CD14-positive monocyte (primary cell): ENCODE data around the gene MRGPRD. TPM values are rescaled to one million over a fixed set of nuclear protein-coding genes. Genes with fewer than 3 reads are reported as not detected.

Source experiments
- DNase-seq, 3 donors: peaks; one replicate each; pipeline ENCODE4 v3.0.0-alpha.2; 2011 to 2022
- H2AFZ ChIP-seq: 2 replicates; pipeline ENCODE4 v1.6.0; 2012; ENCODE audit warnings: mild to moderate bottlenecking, low read depth, low read length, inconsistent platforms; ENCODE audit not compliant: insufficient read depth, poor library complexity, severe bottlenecking
- H3K27ac ChIP-seq, 2 donors: 1 replicate in 1 of 2; 2 replicates in 1 of 2; pipeline ENCODE4 v1.5.1; 2012 to 2013; ENCODE audit warnings: low read length in 2 of 2, control low read depth in 1 of 2, inconsistent platforms in 1 of 2, low read depth in 1 of 2, mild to moderate bottlenecking in 1 of 2
- H3K27me3 ChIP-seq, 2 donors: one replicate each; pipeline versions ENCODE4 v1.6.0 to v1.6.1; 2011 to 2013; ENCODE audit warnings: low read length in 2 of 2; ENCODE audit not compliant: control insufficient read depth in 2 of 2, insufficient read depth in 2 of 2
- H3K36me3 ChIP-seq, 2 donors: replicated peaks in 1 of 2; 1 replicate in 1 of 2; 2 replicates in 1 of 2; pipeline versions ENCODE4 v1.5.1 to v1.6.1; 2012 to 2013; ENCODE audit warnings: low read length in 2 of 2, control low read depth in 1 of 2, inconsistent platforms in 1 of 2, mild to moderate bottlenecking in 1 of 2; ENCODE audit not compliant: insufficient read depth in 2 of 2, control insufficient read depth in 1 of 2
- H3K4me1 ChIP-seq, 2 donors: 1 replicate in 1 of 2; 2 replicates in 1 of 2; pipeline versions ENCODE4 v1.5.1 to v1.6.1; 2012 to 2013; ENCODE audit warnings: low read length in 2 of 2, control low read depth in 1 of 2, inconsistent platforms in 1 of 2, mild to moderate bottlenecking in 1 of 2, moderate library complexity in 1 of 2; ENCODE audit not compliant: insufficient read depth in 2 of 2, control insufficient read depth in 1 of 2
- H3K4me2 ChIP-seq: replicated peaks from 2 replicates; pipeline ENCODE3; 2012; ENCODE audit warnings: low read length, moderate library complexity, mild to moderate bottlenecking; ENCODE audit not compliant: poor library complexity, severe bottlenecking; ENCODE audit errors: extremely low read depth
- H3K4me3 ChIP-seq, 3 experiments: fragments of 200-600 bp in 1 of 3; sonication (generic) in 1 of 3; replicated peaks in 1 of 3; 1 replicate in 2 of 3; 2 replicates in 1 of 3; pipeline ENCODE4 v1.5.1; 2011 to 2013; ENCODE audit warnings: low read length in 3 of 3, mild to moderate bottlenecking in 3 of 3, control low read depth in 2 of 3, low read depth in 2 of 3, inconsistent platforms in 1 of 3, moderate library complexity in 1 of 3
- H3K79me2 ChIP-seq: 2 replicates; pipeline ENCODE4 v1.6.0; 2012; ENCODE audit warnings: mild to moderate bottlenecking, control low read depth, inconsistent platforms, low read length, moderate library complexity; ENCODE audit not compliant: insufficient read depth
- H3K9ac ChIP-seq: 2 replicates; pipeline ENCODE4 v1.6.0; 2017; ENCODE audit warnings: low read length, mild to moderate bottlenecking; ENCODE audit not compliant: insufficient read depth, poor library complexity, severe bottlenecking
- H3K9me3 ChIP-seq, 2 donors: replicated peaks in 1 of 2; 1 replicate in 1 of 2; 2 replicates in 1 of 2; pipeline versions ENCODE4 v1.5.1 to v1.6.1; 2012 to 2013; ENCODE audit warnings: low read length in 2 of 2, control low read depth in 1 of 2; ENCODE audit not compliant: control insufficient read depth in 1 of 2, insufficient read depth in 1 of 2
- H4K20me1 ChIP-seq: 2 replicates; pipeline ENCODE4 v1.6.0; 2012; ENCODE audit warnings: mild to moderate bottlenecking, low read length, control low read depth, moderate library complexity; ENCODE audit not compliant: insufficient read depth
- H3K27ac Mint-ChIP-seq, 7 donors: one replicate each; pipeline ENCODE4 v1.8.0; 2020; ENCODE audit warnings: mild to moderate bottlenecking in 7 of 7, mixed read lengths in 7 of 7, moderate library complexity in 6 of 7, inconsistent platforms in 2 of 7
- H3K27me3 Mint-ChIP-seq, 3 donors: one replicate each; pipeline ENCODE4 v1.8.0; 2021 to 2022; ENCODE audit warnings: low read depth in 3 of 3, mild to moderate bottlenecking in 3 of 3, mixed read lengths in 3 of 3, moderate library complexity in 3 of 3, inconsistent platforms in 1 of 3
- H3K36me3 Mint-ChIP-seq, 2 donors: one replicate each; pipeline ENCODE4 v1.8.0; 2020; ENCODE audit warnings: mixed read lengths in 2 of 2, inconsistent platforms in 1 of 2, mild to moderate bottlenecking in 1 of 2
- H3K4me1 Mint-ChIP-seq: one replicate; pipeline ENCODE4 v1.8.0; 2020; ENCODE audit warnings: mild to moderate bottlenecking, mixed read lengths
- H3K4me3 Mint-ChIP-seq, 2 donors: one replicate each; pipeline ENCODE4 v1.8.0; 2020; ENCODE audit warnings: mild to moderate bottlenecking in 2 of 2, mixed read lengths in 2 of 2, moderate library complexity in 1 of 2
- H3K9me3 Mint-ChIP-seq, 7 donors: one replicate each; pipeline ENCODE4 v1.8.0; 2020 to 2022; ENCODE audit warnings: mixed read lengths in 7 of 7, mild to moderate bottlenecking in 6 of 7, moderate library complexity in 6 of 7, inconsistent platforms in 2 of 7
- WGBS: methylation state at CpG from one replicate; pipeline ENCODE4 v1.1.5; 2013; ENCODE audit warnings: missing lambda C conversion rate; ENCODE audit not compliant: insufficient coverage; 5-methylcytosine and 5-hydroxymethylcytosine counted together
- intact Hi-C, 2 donors: fragments of 100-400 bp; cut with micrococcal nuclease; formaldehyde crosslinking; loops; one replicate each; pipeline versions ENCODE4 v1.15.0 to v1.15.1; 2023
- polyA plus RNA-seq, 3 donors: library from polyadenylated mRNA; depleted of rRNA in 1 of 3; unstranded in 2 of 3; stranded (reverse) in 1 of 3; fragments of 300-500 nt in 2 of 3; fragments of >200 nt in 1 of 3; fragmentation: Illumina TruSeq in 2 of 3; gene quantifications; 1 replicate in 2 of 3; 2 replicates in 1 of 3; pipeline ENCODE4 v1.2.3, GENCODE V29; 2012 to 2021
- TF ChIP-seq, protein P1 (sequence below): fragments of 200-600 bp; IDR thresholded peaks from one replicate; pipeline ENCODE4 v1.8.0; 2022; ENCODE audit warnings: antibody characterized with exemption, mild to moderate bottlenecking

MRGPRD gene
- polyA plus RNA-seq, 3 donors = not detected

DNA sequence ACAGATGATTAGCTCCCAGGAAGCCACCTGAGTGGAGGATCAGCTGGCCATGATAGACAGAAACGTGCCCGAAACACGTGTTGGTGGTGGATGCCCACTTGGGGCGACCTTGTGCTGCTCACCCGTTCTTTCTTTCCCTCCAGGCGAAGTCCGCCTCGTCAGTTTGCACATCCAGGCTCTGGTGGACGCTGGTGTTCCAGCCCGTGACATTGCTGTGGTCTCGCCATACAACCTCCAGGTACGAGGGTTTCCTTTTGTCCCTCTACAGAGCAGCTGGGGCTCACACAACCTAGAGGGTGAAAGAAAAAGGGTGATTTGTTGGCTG, 46.5 kb downstream of the MRGPRD start:
- 98% methylated on average over 8 of the region's 12 CpGs for WGBS

DNA sequence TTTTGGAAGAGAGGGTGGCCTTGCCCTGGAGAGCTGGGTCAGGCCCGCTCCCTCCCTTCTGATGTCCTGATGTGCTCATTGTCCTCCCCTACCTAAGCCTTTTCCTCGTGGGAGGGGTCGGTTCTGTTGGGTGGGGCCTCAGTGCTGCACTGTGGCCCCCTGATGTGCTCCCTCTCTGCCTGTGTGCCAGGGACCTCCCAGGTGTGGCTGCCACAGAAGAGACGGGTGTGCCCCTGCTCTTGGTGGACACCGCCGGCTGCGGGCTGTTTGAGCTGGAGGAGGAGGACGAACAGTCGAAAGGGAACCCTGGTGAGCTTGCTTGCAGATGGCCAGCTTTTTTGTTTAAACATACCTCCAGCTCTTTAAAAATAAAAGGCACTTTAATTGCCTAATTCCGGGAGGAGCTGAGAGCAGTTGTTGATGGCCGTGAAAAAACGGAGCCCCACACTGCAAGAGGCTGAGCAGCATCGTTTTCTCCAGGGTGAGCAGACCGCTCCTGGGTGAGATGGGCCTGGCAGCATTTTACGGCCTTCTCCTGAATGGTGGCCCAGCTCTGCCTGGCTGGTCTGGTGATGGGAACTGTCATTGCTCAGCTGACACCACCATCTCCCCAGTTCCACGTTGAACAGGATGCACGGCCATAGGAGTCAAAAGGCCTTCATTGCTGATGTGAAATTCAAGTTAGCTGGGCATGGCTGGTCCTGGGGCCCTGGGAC, 47.0 kb downstream of the MRGPRD start:
- Histone ChIP-seq H3K36me3 (peaks cover 78 to 100% of the 10 kb centered on the region in 2 donors), H3K4me3 (no peak overlapping the region), H3K4me1 (peaks cover 4 to 9% of the 10 kb centered on the region in 2 donors), H3K4me2 (no peak overlapping the region), H3K27ac (no peak overlapping the region), H3K79me2 (no peaks in the 10 kb centered on the region), H2AFZ (no peak overlapping the region), H3K9ac (no peak overlapping the region), H3K9me3 (no peaks in the 10 kb centered on the region), H3K27me3 (no peaks in the 10 kb centered on the region), H4K20me1 (no peaks in the 10 kb centered on the region)
- intact Hi-C loops = no loop called here
- H3K9me3 Mint-ChIP-seq = no peaks in the 10 kb centered on the region
- H3K4me3 Mint-ChIP-seq = no peak overlapping the region
- H3K36me3 Mint-ChIP-seq = peaks cover 78 to 96% of the 10 kb centered on the region in 2 donors
- peaks cover 16% of the 10 kb centered on the region for H3K4me1 Mint-ChIP-seq
- 100% methylated on average over 6 of the region's 17 CpGs for WGBS
- no peak for DNase-seq
- TF ChIP-seq, protein P1, sequence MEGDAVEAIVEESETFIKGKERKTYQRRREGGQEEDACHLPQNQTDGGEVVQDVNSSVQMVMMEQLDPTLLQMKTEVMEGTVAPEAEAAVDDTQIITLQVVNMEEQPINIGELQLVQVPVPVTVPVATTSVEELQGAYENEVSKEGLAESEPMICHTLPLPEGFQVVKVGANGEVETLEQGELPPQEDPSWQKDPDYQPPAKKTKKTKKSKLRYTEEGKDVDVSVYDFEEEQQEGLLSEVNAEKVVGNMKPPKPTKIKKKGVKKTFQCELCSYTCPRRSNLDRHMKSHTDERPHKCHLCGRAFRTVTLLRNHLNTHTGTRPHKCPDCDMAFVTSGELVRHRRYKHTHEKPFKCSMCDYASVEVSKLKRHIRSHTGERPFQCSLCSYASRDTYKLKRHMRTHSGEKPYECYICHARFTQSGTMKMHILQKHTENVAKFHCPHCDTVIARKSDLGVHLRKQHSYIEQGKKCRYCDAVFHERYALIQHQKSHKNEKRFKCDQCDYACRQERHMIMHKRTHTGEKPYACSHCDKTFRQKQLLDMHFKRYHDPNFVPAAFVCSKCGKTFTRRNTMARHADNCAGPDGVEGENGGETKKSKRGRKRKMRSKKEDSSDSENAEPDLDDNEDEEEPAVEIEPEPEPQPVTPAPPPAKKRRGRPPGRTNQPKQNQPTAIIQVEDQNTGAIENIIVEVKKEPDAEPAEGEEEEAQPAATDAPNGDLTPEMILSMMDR = no peak
- H3K27ac Mint-ChIP-seq = no peak overlapping the region
- no peaks in the 10 kb centered on the region for H3K27me3 Mint-ChIP-seq

More for the DNA sequence above, 46.5 kb downstream of the MRGPRD start:
- H3K27ac Mint-ChIP-seq = no peak overlapping the region
- Histone ChIP-seq H3K9me3 (no peaks in the 10 kb centered on the region), H3K4me3 (no peak overlapping the region), H3K4me1 (peaks cover 0 to 4% of the 10 kb centered on the region in 2 donors), H3K9ac (no peak overlapping the region), H3K27ac (no peak overlapping the region), H3K79me2 (no peaks in the 10 kb centered on the region), H2AFZ (no peak overlapping the region), H3K36me3 (peaks cover 77 to 100% of the 10 kb centered on the region in 2 donors), H4K20me1 (no peaks in the 10 kb centered on the region), H3K4me2 (no peak overlapping the region), H3K27me3 (no peaks in the 10 kb centered on the region)
- H3K9me3 Mint-ChIP-seq = no peaks in the 10 kb centered on the region
- no peaks in the 10 kb centered on the region for H3K27me3 Mint-ChIP-seq
- peaks cover 79 to 96% of the 10 kb centered on the region in 2 donors for H3K36me3 Mint-ChIP-seq
- TF ChIP-seq, protein P1 = no peak
- no peak for DNase-seq
- intact Hi-C loops = no loop called here
- peaks cover 10% of the 10 kb centered on the region for H3K4me1 Mint-ChIP-seq
- H3K4me3 Mint-ChIP-seq = no peak overlapping the region
